Coronary artery (tissue), 2 donors: Measurements from ENCODE around the gene NCLN.
A peak's percentile ranks its signal among the peaks of the same experiment; 100 is the strongest.

Source experiments
- DNase-seq: peaks from one replicate; pipeline ENCODE4 v3.0.0-alpha.2; 2017; ENCODE audit warnings: low spot score
- H3K27ac ChIP-seq, 2 donors: fragments of 200-600 bp; sonication (generic); one replicate each; pipeline ENCODE4 v1.5.1; 2016 to 2019
- H3K4me3 ChIP-seq: fragments of 200-600 bp; sonication (generic); 2 replicates; pipeline ENCODE4 v1.5.1; 2016; ENCODE audit warnings: mild to moderate bottlenecking, moderate library complexity
- TF ChIP-seq, protein P1 (sequence below): fragments of 200-600 bp; sonication (generic); IDR thresholded peaks from one replicate; pipeline ENCODE4 v1.5.1; 2019; ENCODE audit warnings: antibody characterized with exemption

The NCLN gene

DNA sequence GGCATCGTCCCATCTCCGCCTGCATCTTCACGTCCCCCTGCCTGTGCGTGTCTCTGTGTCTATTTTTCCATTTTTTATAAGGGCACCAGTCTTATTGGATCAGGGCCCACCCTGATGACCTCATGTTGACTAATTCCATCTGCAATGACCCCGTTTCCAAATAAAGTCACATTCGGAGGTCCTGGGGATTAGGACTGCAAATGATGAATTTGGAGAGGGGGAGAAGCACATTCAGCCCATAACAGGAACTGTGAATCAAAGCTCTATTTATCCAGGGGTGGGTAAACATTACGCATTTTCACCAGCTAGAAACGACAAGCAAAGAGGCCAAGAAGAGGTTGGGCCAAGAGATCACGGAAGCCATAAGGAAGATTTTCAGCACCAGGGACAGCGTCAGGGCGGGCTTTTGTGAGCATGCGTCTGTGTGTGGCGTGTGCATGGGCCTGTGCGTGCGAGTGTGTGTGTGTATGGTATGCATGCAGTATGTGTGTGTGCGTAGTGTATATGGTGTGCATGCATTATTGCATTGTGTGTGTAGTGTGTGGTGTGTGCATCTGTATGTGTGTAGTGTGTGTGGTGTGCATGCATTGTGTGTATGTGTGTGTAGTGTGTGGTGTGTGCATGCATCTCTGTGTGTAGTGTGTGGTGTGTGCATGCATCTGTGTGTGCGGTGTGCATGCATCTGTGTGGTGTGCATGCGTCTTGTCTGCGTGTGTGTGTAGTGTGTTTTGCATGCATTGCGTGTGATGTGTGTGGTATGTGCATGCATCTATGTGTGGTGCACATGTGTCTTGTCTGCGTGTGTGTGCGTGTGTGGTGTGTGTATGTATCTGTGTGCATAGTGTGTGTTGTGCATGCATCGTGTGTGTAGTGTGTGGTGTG lies 58.3 kb downstream of the NCLN start:
- Histone ChIP-seq H3K4me3 (no peak overlapping the region), H3K27ac (no peak overlapping the region)
- no peak for DNase-seq
- TF ChIP-seq, protein P1, sequence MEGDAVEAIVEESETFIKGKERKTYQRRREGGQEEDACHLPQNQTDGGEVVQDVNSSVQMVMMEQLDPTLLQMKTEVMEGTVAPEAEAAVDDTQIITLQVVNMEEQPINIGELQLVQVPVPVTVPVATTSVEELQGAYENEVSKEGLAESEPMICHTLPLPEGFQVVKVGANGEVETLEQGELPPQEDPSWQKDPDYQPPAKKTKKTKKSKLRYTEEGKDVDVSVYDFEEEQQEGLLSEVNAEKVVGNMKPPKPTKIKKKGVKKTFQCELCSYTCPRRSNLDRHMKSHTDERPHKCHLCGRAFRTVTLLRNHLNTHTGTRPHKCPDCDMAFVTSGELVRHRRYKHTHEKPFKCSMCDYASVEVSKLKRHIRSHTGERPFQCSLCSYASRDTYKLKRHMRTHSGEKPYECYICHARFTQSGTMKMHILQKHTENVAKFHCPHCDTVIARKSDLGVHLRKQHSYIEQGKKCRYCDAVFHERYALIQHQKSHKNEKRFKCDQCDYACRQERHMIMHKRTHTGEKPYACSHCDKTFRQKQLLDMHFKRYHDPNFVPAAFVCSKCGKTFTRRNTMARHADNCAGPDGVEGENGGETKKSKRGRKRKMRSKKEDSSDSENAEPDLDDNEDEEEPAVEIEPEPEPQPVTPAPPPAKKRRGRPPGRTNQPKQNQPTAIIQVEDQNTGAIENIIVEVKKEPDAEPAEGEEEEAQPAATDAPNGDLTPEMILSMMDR = no peak

DNA sequence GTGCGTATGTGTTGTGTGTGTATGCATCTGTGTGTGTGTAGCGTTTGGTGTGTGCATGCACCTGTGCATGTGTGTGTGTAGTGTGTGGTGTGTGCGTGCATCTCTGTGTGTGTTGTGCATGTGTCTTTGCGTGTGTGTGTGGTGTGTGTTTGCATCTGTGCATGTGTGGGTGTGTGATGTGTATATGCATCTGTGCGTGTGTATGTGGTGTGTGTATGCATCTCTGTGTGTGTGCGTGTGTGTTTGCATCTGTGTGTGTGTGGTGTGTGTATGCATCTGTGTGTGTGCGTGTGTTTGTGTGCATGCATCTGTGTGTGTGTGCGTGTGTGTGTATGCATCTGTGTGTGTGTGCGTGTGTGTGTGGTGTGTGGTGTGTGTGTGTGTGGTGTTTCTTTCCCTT lies 59.3 kb downstream of the NCLN start:
- TF ChIP-seq, protein P1 = no peak
- no peak overlapping the region for H3K4me3 ChIP-seq
- no peak for DNase-seq

DNA sequence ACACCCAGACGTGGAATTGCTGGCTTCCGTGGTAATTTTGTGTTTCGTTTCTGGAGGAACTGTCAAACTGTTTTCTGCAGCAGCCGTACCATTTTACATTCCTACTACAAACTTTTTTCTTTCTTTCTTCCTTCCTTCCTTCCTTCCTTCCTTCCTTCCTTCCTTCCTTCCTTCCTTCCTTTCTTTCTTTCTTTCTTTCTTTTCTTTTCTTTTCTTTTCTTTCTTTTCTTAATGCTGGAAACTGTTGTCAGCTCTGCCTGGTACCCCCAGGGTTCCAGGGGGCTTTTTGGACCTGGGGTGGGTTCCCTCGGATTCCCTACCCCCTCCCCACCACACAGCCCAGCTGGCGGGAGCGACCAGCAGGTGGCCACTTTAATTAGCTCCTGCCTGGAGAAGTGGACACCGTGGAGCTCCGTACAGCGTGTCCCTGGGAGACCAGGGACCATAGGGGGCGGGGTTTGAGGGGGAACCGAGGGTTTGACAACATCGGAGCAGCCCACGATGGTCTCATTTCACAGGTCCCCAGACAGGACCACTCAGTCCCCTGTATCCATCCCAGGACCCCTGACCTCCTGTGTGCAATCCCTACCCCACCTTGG lies 63.1 kb downstream of the NCLN start:
- Histone ChIP-seq H3K27ac (no peak overlapping the region), H3K4me3 (no peak overlapping the region)
- no peak for DNase-seq
- TF ChIP-seq, protein P1 = no peak

More for the DNA sequence above, 59.3 kb downstream of the NCLN start:
- no peak overlapping the region for H3K27ac ChIP-seq

DNA sequence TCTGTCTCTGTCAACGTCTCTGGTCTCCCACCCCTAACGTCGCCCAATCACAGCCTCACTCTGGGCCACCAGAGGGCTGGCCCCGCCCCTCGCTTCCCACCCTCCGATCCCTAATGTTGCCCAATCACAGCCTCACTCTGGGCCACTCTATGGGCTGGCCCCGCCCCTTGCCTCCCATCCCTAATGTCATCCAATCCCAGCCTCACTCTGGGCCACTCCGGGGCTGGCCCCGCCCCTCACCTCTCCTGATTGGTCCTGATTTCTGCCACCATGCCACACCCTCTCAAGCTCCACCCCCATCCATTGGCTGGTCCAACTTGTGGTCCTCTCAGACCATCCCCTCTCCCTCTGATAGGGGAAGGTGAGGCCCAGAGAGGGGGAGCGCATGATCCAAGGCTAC lies 63.7 kb downstream of the NCLN start:
- TF ChIP-seq, protein P1 = no peak
- H3K4me3 ChIP-seq = no peak overlapping the region
- DNase-seq = no peak
- H3K27ac ChIP-seq = no peak overlapping the region

DNA sequence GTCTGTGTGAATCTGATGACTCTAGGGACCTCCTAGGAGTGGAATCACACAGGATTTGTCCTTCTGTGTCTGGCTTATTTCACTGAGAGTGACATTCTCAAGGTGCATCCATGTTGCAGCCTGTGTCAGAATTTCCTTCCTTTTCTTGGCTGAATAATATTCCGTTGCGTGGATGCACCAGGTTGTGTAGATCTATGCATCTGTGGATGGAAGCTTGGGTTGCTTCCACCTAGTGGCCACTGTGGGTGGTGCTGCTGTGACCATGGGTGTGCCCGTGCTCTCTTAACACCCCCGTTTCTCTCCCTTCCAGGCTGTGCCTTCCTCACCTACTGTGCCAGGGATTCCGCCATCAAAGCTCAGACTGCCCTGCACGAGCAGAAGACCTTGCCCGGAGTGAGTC lies 64.9 kb downstream of the NCLN start:
- Histone ChIP-seq H3K4me3 (no peak overlapping the region), H3K27ac (no peak overlapping the region)
- TF ChIP-seq, protein P1 = peak; percentile 25
- no peak for DNase-seq

DNA sequence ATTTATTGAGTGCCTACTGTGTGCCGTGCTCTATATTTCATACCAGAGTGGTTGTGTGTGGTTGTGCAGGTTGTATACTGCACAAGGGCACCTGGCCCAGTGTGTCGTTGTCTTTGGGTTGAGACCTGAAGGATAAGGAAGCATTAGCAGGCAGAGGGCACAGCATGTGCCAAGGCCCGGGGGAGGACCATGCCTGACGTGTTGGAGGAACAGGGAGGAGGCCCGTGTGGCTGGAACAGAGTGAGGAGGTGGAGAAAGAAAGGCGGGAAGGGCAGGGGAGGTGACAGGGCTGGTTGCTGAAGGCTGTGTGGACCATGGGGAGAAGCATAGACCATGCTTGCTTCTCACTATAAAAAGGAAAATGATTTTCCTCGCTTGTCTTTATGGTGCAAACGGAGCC lies 65.5 kb downstream of the NCLN start:
- Histone ChIP-seq H3K27ac (no peak overlapping the region), H3K4me3 (no peak overlapping the region)
- TF ChIP-seq, protein P1 = no peak
- DNase-seq = no peak

DNA sequence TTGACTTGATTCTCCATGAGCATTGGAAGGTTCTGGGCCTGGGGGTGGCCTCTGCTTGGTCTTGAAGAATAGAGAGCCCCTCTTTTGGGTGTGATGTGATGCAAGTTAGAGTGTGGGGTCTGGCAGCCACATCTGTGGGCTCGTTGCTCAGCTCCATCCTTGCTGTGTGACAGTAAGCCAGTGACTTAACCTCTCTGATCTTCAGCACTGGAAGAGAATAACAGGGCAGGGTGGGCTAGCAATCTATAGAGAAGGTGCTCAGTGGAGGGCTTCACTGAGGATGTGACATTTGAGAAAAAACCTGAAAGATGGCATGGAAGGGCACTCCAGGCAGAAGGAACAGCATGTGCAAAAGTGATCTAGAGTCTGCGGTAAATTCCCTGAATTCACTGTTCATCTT lies 66.9 kb downstream of the NCLN start:
- TF ChIP-seq, protein P1 = no peak
- H3K4me3 ChIP-seq = no peak overlapping the region
- no peak overlapping the region for H3K27ac ChIP-seq
- no peak for DNase-seq
